DND-41 (cell line): ENCODE results near the gene SRA1.
"Not testable (repeated sequence)": the region's sequence is repeated elsewhere in the genome, so short reads cannot be mapped to it uniquely, and the experiment has no call there.

Experiments used
- ATAC-seq: fragments of 200-7000 bp; cut with Tn5 transposase; 3 replicates; pipeline ENCODE4 v1.9.1; 2021; ENCODE audit warnings: low read depth; ENCODE audit not compliant: insufficient read depth
- DNase-seq: peaks from one replicate; pipeline ENCODE4 v3.0.0-alpha.2; 2020
- H2AFZ ChIP-seq: 2 replicates; pipeline ENCODE4 v1.6.0; 2012; ENCODE audit warnings: low read depth, low read length
- H3K27ac ChIP-seq: 2 replicates; pipeline ENCODE4 v1.5.1; 2012; ENCODE audit warnings: low read length, inconsistent platforms
- H3K27me3 ChIP-seq: fragments of 200-600 bp; sonication (generic); 2 replicates; pipeline ENCODE4 v1.6.0; 2012; ENCODE audit warnings: low read length, mild to moderate bottlenecking, inconsistent platforms; ENCODE audit not compliant: insufficient read depth, poor library complexity
- H3K36me3 ChIP-seq: 2 replicates; pipeline ENCODE4 v1.5.1; 2012; ENCODE audit warnings: low read length, inconsistent platforms; ENCODE audit not compliant: insufficient read depth
- H3K4me1 ChIP-seq: 2 replicates; pipeline ENCODE4 v1.5.1; 2012; ENCODE audit warnings: mild to moderate bottlenecking, low read length; ENCODE audit not compliant: insufficient read depth
- H3K4me2 ChIP-seq: 2 replicates; pipeline ENCODE4 v1.6.0; 2012; ENCODE audit warnings: mild to moderate bottlenecking, moderate library complexity, low read length, inconsistent platforms; ENCODE audit not compliant: insufficient read depth
- H3K4me3 ChIP-seq, 2 experiments: fragments of 200-600 bp in 1 of 2; shearing (Covaris generic) in 1 of 2; 2 replicates each; pipeline ENCODE4 v1.5.1; 2012 to 2016; ENCODE audit warnings: inconsistent platforms in 2 of 2, low read length in 2 of 2, mild to moderate bottlenecking in 2 of 2, low read depth in 1 of 2, moderate library complexity in 1 of 2
- H3K79me2 ChIP-seq: 2 replicates; pipeline ENCODE4 v1.6.0; 2012; ENCODE audit warnings: low read length, inconsistent platforms; ENCODE audit not compliant: insufficient read depth
- H3K9ac ChIP-seq: 2 replicates; pipeline ENCODE4 v1.6.0; 2012; ENCODE audit warnings: low read depth, mild to moderate bottlenecking, inconsistent platforms, low read length, moderate library complexity
- H3K9me3 ChIP-seq: 2 replicates; pipeline ENCODE4 v1.5.1; 2012; ENCODE audit warnings: low read length, moderate library complexity, mild to moderate bottlenecking, inconsistent platforms; ENCODE audit not compliant: insufficient read depth, severe bottlenecking
- H4K20me1 ChIP-seq: 2 replicates; pipeline ENCODE4 v1.6.0; 2012; ENCODE audit warnings: low read length; ENCODE audit not compliant: insufficient read depth
- EZH2 ChIP-seq: IDR thresholded peaks from 3 replicates; pipeline ENCODE4 v1.6.1; 2012; ENCODE audit warnings: borderline replicate concordance, low read depth, mild to moderate bottlenecking, moderate library complexity, low read length, inconsistent platforms; ENCODE audit not compliant: severe bottlenecking
- TF ChIP-seq, protein P1 (sequence below): IDR thresholded peaks from 2 replicates; pipeline ENCODE4 v1.5.1; 2012; ENCODE audit warnings: borderline replicate concordance, low read length, moderate library complexity, mild to moderate bottlenecking; ENCODE audit not compliant: poor library complexity, severe bottlenecking; ENCODE audit errors: extremely low read depth

Gene SRA1

GRCh38 chr5:140590861-140591260 lies 33.6 kb upstream of the SRA1 start:
- no peaks in the 10 kb centered on the region for H3K36me3 ChIP-seq
- no peaks in the 10 kb centered on the region for H3K9me3 ChIP-seq
- no peak overlapping the region for H3K9ac ChIP-seq
- no peak overlapping the region for H3K4me2 ChIP-seq
- H3K79me2 ChIP-seq: no peaks in the 10 kb centered on the region
- H3K4me3 ChIP-seq: no peak overlapping the region
- no peaks in the 10 kb centered on the region for H3K27me3 ChIP-seq
- no peak overlapping the region for H3K27ac ChIP-seq
- no peak for DNase-seq
- H3K4me1 ChIP-seq: no peaks in the 10 kb centered on the region
- no peak overlapping the region for H2AFZ ChIP-seq
- no peaks in the 10 kb centered on the region for H4K20me1 ChIP-seq
- no peak for ATAC-seq
- TF ChIP-seq, protein P1, sequence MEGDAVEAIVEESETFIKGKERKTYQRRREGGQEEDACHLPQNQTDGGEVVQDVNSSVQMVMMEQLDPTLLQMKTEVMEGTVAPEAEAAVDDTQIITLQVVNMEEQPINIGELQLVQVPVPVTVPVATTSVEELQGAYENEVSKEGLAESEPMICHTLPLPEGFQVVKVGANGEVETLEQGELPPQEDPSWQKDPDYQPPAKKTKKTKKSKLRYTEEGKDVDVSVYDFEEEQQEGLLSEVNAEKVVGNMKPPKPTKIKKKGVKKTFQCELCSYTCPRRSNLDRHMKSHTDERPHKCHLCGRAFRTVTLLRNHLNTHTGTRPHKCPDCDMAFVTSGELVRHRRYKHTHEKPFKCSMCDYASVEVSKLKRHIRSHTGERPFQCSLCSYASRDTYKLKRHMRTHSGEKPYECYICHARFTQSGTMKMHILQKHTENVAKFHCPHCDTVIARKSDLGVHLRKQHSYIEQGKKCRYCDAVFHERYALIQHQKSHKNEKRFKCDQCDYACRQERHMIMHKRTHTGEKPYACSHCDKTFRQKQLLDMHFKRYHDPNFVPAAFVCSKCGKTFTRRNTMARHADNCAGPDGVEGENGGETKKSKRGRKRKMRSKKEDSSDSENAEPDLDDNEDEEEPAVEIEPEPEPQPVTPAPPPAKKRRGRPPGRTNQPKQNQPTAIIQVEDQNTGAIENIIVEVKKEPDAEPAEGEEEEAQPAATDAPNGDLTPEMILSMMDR: no peak
- TF ChIP-seq EZH2: no peak

DNA sequence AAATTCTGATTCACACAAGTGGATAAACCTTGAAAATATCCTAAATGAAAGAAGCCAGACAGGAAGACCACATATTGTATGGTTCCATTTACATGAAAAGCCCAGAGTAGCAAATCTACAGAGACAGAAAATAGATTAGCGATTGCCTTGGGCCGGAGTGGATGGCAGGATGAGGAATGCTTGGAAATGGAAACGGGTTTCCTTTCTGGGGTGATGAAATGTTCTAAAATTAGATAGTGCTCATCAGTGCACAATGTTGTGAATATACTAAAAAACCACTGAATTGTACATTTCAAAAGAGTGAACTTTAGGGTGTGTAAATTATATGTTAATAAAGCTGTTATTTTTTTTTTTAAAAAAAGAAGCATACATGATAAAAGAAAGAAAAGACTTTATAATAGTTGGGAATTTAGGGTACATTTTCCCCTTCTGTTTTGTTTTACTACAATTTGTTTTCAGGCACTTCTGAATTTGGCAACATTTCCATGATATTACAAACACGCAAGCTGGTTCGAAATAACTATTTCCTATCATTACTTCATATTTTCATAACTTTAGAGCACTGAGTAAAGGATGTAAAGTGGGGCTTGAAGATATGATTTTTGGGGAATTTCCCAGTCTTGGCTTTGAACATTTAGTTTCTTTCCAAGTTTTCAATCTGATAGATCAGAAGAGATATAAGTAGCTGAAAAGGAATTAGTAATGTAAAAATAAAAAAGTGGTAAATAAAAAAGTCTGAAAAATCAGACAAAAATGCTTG lies 31.2 kb upstream of the SRA1 start:
- H3K4me2 ChIP-seq: no peak overlapping the region
- DNase-seq (no peak), ATAC-seq (no peak)
- H3K4me1 ChIP-seq: no peaks in the 10 kb centered on the region
- no peak overlapping the region for H2AFZ ChIP-seq
- no peaks in the 10 kb centered on the region for H3K27me3 ChIP-seq
- no peak overlapping the region for H3K9ac ChIP-seq
- no peaks in the 10 kb centered on the region for H3K9me3 ChIP-seq
- no peaks in the 10 kb centered on the region for H4K20me1 ChIP-seq
- H3K4me3 ChIP-seq: no peak overlapping the region
- no peak for TF ChIP-seq EZH2
- TF ChIP-seq, protein P1: no peak
- no peak overlapping the region for H3K27ac ChIP-seq
- H3K36me3 ChIP-seq: no peaks in the 10 kb centered on the region
- no peaks in the 10 kb centered on the region for H3K79me2 ChIP-seq

DNA sequence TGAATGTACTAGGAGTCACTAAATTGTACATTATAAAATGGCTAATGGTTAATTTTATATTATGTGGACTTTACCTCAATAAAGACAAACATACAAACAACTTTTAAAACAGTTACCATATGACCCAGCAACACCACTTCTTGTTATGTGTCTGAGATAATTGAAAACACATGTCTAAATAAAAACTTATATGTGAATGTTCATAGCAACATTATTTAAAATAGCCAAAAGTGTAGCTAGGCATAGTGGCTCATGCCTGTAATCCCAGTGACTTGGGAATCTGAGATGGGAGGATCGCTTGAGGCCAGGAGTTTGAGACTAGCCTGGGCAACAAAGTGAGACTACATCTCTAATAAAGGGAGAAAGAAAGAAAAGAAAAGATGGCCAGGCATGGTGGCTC lies 30.2 kb upstream of the SRA1 start:
- Histone ChIP-seq H3K27me3 (no peaks in the 10 kb centered on the region), H3K9me3 (no peaks in the 10 kb centered on the region), H2AFZ (no peak overlapping the region), H3K4me3 (no peak overlapping the region), H4K20me1 (no peaks in the 10 kb centered on the region), H3K27ac (no peak overlapping the region), H3K9ac (no peak overlapping the region), H3K79me2 (no peaks in the 10 kb centered on the region), H3K4me1 (no peaks in the 10 kb centered on the region), H3K4me2 (no peak overlapping the region), H3K36me3 (no peaks in the 10 kb centered on the region)
- no peak for TF ChIP-seq EZH2
- TF ChIP-seq, protein P1: no peak
- ATAC-seq: no peak
- no peak for DNase-seq

DNA sequence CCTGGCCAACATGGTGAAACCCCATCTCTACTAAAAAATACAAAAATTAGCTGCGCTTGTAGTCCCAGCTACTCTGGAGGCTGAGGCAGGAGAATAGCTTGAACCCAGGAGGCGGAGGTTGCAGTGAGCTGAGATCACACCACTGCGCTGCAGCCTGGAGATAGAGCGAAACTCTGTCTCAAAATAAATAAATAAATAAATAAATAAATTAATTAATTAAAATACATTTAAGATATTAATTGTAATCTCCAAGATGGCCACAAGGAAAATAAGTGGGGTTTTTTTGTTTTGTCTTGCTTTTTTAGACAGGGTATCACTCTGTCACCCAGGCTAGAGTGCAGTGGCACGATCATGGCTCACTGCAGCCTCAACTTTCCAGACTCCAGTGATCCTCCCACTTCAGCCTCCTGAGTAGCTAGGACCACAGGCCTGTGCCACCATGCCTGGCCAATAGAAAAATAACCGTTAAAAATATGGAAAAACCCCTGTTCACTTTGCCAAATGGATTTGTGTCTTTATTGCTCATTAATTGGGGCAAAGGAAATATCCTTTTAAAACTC lies 22.0 kb upstream of the SRA1 start:
- H3K4me2 ChIP-seq, H2AFZ ChIP-seq, H4K20me1 ChIP-seq, H3K4me1 ChIP-seq, H3K27ac ChIP-seq, H3K9ac ChIP-seq, H3K4me3 ChIP-seq, ATAC-seq, H3K36me3 ChIP-seq, H3K79me2 ChIP-seq, H3K9me3 ChIP-seq, DNase-seq, H3K27me3 ChIP-seq: not testable (repeated sequence)
